HG03135 (cell line): Measurements from ENCODE around the gene COLQ.

ENCODE experiments used
- ATAC-seq: cut with Tn5 transposase; IDR thresholded peaks from one replicate; pipeline ENCODE4 v1.9.1; 2021; ENCODE audit warnings: mild to moderate bottlenecking, moderate library complexity; ENCODE audit not compliant: unreplicated experiment

COLQ gene

DNA sequence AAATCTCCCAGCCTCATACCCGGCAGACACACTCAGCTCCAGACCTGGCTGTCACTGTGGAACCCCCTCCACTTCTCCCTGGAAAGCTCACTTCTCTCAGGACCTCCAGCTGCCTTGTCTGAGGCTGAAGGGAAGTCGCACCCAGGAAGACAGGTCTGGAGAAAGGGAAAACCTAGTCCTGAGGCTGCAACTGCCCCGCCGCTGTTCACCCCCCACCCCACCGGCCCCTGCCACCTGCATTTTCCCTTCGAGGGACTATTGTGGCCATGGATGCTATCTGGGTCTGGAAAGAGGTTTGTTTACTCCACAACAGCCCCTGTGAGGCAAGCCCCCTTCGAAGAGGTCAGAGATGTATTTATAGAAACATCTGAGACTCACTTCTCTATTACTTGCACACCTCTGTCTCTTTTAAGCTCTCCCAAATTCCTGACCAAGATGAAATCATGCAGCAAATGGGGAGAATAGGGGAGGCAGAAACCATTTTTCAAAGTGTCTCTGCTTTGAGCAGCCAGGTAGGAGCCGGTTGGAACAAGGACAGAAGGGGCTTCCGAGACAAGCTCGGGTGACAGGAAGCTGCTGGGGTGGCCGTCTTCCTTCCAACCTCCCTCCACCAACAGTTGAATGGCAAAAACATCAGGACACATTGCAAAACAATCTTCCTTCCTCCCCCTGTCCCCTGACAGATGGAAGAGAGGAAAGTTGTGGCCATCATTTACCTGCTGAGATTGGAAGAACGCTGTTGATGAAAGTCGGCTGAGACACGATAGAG lies 518 bp downstream of the COLQ start:
- no peak for ATAC-seq

DNA sequence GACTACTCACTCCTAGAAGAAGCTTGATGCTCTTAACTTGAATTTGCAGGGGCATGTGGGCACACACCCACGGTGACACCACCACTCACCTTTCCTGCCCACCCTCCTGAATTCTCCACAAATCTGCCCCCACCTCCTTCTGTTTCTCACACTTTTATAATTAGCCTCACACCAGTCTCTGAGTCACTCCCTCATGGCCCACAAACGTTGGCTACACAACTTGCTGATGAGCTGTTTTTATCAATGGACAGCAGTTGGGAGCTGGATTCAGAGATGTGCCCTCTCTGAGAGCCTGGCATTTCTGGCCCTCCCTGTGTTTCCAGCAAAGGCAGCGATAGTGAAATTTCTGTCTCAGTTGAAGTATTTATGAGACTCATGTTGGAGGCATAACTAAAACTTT lies 1.3 kb downstream of the COLQ start:
- ATAC-seq, result no peak

DNA sequence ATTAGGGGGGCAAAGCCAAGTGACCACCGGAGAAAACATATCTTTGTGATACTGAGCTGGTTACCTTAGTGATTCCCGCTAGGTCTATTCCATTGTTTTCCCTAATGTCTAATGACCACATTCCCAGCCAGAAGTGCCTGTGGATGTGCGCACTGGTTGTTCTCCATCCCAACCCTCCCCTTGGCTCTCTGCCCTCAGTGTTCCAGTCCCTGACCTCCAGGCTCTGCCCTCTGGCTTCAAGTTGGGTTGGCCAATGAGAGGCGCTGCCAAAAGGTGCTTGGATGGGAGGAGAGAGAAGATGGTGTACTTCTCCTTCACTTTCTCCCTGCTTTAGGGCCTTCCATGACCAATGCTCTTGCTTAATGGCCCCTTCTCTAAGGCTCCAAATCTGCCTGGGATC lies 2.4 kb downstream of the COLQ start:
- ATAC-seq, result no peak

DNA sequence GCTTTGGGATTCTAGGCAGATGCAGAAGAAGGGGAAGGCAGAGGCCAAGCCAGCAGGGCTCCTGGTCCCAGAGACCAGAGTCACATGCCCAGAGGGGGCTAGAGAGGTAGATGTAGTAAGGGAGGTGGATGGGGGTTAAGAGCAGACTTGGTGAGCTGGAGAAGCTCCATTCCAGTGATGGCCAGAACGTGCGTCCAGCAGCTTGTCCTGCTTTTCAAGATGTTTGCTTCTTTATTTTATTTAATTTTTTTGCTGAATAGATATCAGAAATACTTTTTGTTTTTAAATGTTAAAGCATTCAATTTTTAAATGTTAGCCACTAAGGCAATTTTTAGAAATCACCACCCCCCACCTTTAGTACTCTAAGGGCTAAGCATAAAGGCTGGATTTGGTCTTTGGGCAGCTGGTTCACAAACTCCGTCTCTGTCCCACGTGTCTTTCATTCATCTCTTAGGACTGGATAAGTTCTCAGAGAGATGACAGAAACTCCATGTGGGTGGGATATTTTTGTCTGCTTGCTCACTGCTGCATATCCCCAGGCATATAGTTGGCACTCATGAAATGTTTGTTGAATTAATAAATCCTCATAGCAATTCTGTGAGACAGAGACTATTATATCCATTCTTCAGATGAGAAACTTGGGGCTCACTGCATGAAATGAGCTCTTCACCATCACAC lies 6.7 kb downstream of the COLQ start:
- no peak for ATAC-seq

- ATAC-seq, result no peak
Measured at GRCh38 chr3:15513810-15514662, 7.5 kb downstream of the COLQ start.

- no peak for ATAC-seq
Measured at GRCh38 chr3:15513116-15513515, 8.4 kb downstream of the COLQ start.

- no peak for ATAC-seq
Measured at GRCh38 chr3:15512166-15512565, 9.3 kb downstream of the COLQ start.

GRCh38 chr3:15511156-15511555 lies 10.3 kb downstream of the COLQ start:
- ATAC-seq, result no peak

DNA sequence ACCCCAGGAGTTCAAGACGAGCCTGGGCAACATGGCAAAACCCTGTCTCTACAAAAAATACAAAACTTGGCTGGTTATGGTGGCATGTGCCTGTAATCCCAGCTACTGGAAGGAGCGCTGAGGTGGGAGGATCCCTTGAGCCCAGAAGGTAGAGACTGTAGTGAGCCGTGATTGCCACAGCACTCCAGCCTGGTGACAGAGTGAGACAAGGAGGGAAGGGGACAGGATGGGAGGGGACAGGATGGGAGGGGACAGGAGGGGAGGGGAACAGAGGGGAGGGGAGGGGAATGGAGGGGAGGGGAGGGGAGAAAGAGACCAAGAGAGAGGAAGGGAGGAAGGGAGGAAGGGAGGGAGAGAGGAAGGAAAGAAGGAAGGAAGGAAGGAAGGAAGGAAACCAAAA lies 11.0 kb downstream of the COLQ start:
- ATAC-seq, result no peak

DNA sequence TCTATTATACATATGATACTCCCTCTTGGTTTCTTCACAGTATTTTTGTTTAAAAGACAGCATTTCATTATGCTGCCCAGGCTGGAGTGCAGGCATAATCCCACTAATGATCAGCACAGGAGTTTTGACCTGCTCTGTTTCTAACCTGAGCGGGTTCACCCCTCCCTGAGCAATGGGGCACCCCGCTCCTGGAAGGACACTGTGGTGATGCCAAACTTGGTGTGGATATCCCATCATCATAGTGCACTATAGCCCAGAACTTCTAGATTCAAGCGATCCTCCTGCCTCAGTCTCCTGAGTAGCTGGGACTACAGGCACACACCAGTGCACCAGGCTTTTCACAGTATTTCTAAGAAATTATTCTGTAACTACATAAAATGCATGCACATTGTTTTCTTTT lies 14.9 kb downstream of the COLQ start:
- ATAC-seq, result no peak

GRCh38 chr3:15505479-15506165 lies 15.9 kb downstream of the COLQ start:
- no peak for ATAC-seq

GRCh38 chr3:15502616-15503015 lies 18.9 kb downstream of the COLQ start:
- ATAC-seq, result no peak

DNA sequence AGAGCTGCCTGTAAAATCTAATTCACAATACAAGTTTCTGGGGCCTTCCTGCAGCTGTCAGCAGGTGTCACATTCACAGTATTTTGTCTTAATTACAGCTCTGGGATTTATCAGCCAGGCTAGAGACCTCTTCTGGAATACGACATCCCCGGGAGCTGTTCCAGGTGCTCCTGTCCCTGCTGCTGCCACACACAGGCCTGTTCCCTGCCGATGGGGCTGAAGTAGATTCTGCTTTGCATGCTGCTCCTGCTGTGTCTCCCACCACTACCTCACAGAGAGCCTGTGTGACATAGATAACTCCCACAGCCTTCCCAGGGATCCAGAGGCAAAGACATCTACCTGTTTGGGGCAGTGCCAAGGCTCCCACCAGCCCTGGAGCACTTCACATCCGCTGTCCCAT lies 20.4 kb downstream of the COLQ start:
- no peak for ATAC-seq

- ATAC-seq, result no peak
Measured at GRCh38 chr3:15500107-15500724, 21.3 kb downstream of the COLQ start.

GRCh38 chr3:15499536-15499935 lies 22.0 kb downstream of the COLQ start:
- ATAC-seq, result no peak

GRCh38 chr3:15498431-15499214 lies 22.9 kb downstream of the COLQ start:
- no peak for ATAC-seq

DNA sequence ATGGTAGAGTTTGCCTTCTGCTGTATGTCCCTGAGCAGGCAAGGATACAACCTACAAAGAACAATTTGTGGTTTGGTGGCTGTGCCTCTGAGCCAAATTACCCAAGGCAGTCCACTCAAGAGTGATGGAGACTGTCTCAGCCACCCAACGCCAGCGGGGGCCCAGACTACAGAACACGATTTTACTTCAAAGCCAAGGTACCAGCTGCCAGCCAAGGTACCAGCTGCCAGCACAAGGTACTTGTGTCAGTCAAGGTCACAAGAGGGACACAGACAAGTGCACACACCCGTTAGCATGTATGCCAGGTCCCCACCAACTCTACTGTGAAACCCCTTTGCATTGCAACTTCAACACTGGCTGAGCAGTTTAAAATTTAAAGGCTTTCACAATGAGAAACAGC lies 23.5 kb downstream of the COLQ start:
- ATAC-seq, result no peak

DNA sequence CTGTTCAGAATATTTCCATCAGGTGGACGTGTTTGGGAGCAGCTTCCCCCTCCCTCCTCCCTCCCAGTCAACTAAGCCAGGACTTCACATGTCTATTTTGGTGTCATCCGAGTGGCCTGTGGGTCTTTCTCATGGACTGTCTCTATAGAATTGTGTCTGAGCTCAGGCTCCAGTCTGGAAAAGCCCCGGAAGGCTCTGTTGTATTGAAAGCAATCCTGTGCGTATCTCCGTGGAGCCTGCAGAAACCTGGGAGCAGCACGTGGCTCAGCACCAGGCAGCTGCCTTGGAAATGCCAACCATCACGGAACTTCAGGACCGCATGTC lies 25.2 kb downstream of the COLQ start:
- no peak for ATAC-seq

DNA sequence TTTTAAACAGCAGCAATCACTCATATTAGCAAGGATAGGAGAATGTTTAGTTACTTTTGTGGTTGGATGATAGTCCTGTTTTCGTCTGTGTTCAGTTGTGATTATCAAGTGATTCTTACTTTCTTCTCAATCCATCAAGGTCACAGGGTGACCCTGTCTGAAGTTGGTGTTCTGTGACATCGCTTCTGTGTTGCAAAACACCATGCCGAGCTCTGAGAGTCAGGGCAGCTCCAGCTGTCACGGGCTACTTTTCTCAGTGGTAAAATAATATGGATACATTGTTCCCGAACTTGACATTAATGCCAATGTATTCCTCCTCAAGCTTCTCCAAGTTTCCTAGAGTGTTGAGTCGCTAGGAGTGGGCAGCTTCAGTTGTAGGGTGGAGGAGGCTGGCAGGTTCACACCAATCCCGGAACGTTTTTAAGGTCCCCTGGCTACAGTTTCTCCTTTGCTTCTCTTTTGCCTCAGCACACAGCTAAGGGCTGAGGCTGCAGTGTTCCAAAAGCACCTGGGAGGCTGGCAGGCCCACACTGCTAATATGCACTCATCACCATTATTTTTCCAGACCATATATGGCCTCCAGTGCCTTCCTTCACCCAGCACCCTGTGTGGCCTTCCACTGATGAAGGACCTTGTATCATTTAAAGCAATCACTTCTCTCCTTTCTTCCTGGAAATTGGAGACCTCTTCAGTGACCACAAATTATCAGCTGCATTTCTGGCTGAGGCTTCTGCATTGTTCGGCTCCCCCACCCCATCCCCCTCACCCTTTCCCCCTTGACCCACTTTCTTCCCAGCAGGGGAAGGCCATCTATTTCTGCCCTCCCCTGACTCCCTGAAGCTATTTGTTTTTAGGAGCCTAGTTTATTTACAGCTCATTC lies 25.8 kb downstream of the COLQ start:
- no peak for ATAC-seq
